H7 (cell line): ENCODE results near the gene PLEKHA6. TPM values are rescaled to one million over a fixed set of nuclear protein-coding genes. Genes with fewer than 3 reads are reported as not detected.

Experiments used
- DNase-seq: peaks from one replicate; pipeline ENCODE4 v3.0.0; 2012
- H3K27me3 ChIP-seq: 2 replicates; pipeline ENCODE4 v1.6.0; 2011; ENCODE audit warnings: mild to moderate bottlenecking, low read length; ENCODE audit not compliant: control insufficient read depth, insufficient read depth
- H3K36me3 ChIP-seq: replicated peaks from 2 replicates; pipeline ENCODE4 v1.5.1; 2011; ENCODE audit warnings: low read length; ENCODE audit not compliant: control insufficient read depth, insufficient read depth
- H3K4me3 ChIP-seq: 2 replicates; pipeline ENCODE4 v1.5.1; 2011; ENCODE audit warnings: low read depth, mild to moderate bottlenecking, control low read depth, low read length, moderate library complexity; ENCODE audit not compliant: insufficient read depth
- total RNA-seq: library from RNA; depleted of rRNA; stranded (reverse); fragments of >200 nt; shearing (Covaris generic); gene quantifications from 2 replicates; pipeline ENCODE4 v1.2.3, GENCODE V29; 2014

PLEKHA6 gene
- total RNA-seq, 1 experiment from 2014 or later, result 3.0 TPM

GRCh38 chr1:204272505-204272904 lies 87.2 kb downstream of the PLEKHA6 start:
- no peak overlapping the region for H3K4me3 ChIP-seq
- H3K27me3 ChIP-seq, result no peaks in the 10 kb centered on the region; the same call in 1 of the 2 replicates
- H3K36me3 ChIP-seq, result no peaks in the 10 kb centered on the region
- DNase-seq, result no peak

GRCh38 chr1:204271970-204272369 lies 87.8 kb downstream of the PLEKHA6 start:
- Histone ChIP-seq H3K27me3 (no peaks in the 10 kb centered on the region; the same call in 1 of the 2 replicates), H3K36me3 (no peaks in the 10 kb centered on the region), H3K4me3 (no peak overlapping the region)
- DNase-seq, result no peak

GRCh38 chr1:204268101-204268500 lies 91.6 kb downstream of the PLEKHA6 start:
- no peak overlapping the region for H3K4me3 ChIP-seq
- H3K27me3 ChIP-seq, result no peaks in the 10 kb centered on the region; the same call in 1 of the 2 replicates
- DNase-seq, result no peak
- no peaks in the 10 kb centered on the region for H3K36me3 ChIP-seq

- no peak overlapping the region for H3K4me3 ChIP-seq
- no peaks in the 10 kb centered on the region for H3K36me3 ChIP-seq
- no peaks in the 10 kb centered on the region for H3K27me3 ChIP-seq
- DNase-seq, result no peak
These were observed 92.5 kb downstream of the PLEKHA6 start for GRCh38 chr1:204267191-204267601.

- DNase-seq, result no peak
- Histone ChIP-seq H3K27me3 (no peaks in the 10 kb centered on the region), H3K36me3 (no peaks in the 10 kb centered on the region), H3K4me3 (no peak overlapping the region)
These were observed 93.2 kb downstream of the PLEKHA6 start for GRCh38 chr1:204266504-204267034.

- Histone ChIP-seq H3K36me3 (no peaks in the 10 kb centered on the region), H3K27me3 (no peaks in the 10 kb centered on the region)
- no peak for DNase-seq
These were observed 94.1 kb downstream of the PLEKHA6 start for GRCh38 chr1:204265665-204266064.

GRCh38 chr1:204264805-204265204 lies 94.9 kb downstream of the PLEKHA6 start:
- Histone ChIP-seq H3K36me3 (no peaks in the 10 kb centered on the region), H3K4me3 (no peak overlapping the region)
- DNase-seq, result no peak

More at GRCh38 chr1:204265665-204266064, 94.1 kb downstream of the PLEKHA6 start:
- no peak overlapping the region for H3K4me3 ChIP-seq

GRCh38 chr1:204263254-204263910 lies 96.3 kb downstream of the PLEKHA6 start:
- Histone ChIP-seq H3K4me3 (no peak overlapping the region), H3K36me3 (no peaks in the 10 kb centered on the region), H3K27me3 (no peaks in the 10 kb centered on the region)
- DNase-seq, result no peak

More at GRCh38 chr1:204264805-204265204, 94.9 kb downstream of the PLEKHA6 start:
- H3K27me3 ChIP-seq, result no peaks in the 10 kb centered on the region

- Histone ChIP-seq H3K27me3 (no peaks in the 10 kb centered on the region), H3K36me3 (no peaks in the 10 kb centered on the region)
- DNase-seq, result no peak
These were observed 97.0 kb downstream of the PLEKHA6 start for GRCh38 chr1:204262506-204263253.

GRCh38 chr1:204261746-204262505 lies 97.8 kb downstream of the PLEKHA6 start:
- Histone ChIP-seq H3K27me3 (no peaks in the 10 kb centered on the region), H3K4me3 (no peak overlapping the region), H3K36me3 (no peaks in the 10 kb centered on the region)
- no peak for DNase-seq

More at GRCh38 chr1:204262506-204263253, 97.0 kb downstream of the PLEKHA6 start:
- H3K4me3 ChIP-seq, result no peak overlapping the region

- Histone ChIP-seq H3K4me3 (no peak overlapping the region), H3K36me3 (no peaks in the 10 kb centered on the region), H3K27me3 (no peaks in the 10 kb centered on the region)
- no peak for DNase-seq
These were observed 98.5 kb downstream of the PLEKHA6 start for GRCh38 chr1:204261266-204261665.

- H3K36me3 ChIP-seq, result no peaks in the 10 kb centered on the region
- no peak overlapping the region for H3K4me3 ChIP-seq
- no peaks in the 10 kb centered on the region for H3K27me3 ChIP-seq
- no peak for DNase-seq
These were observed 99.0 kb downstream of the PLEKHA6 start for GRCh38 chr1:204260601-204261197.

GRCh38 chr1:204259782-204260181 lies 99.9 kb downstream of the PLEKHA6 start:
- DNase-seq, result no peak
- Histone ChIP-seq H3K36me3 (no peaks in the 10 kb centered on the region), H3K4me3 (no peak overlapping the region), H3K27me3 (no peaks in the 10 kb centered on the region)

GRCh38 chr1:204259196-204259595 lies 100.5 kb downstream of the PLEKHA6 start:
- H3K36me3 ChIP-seq, result no peaks in the 10 kb centered on the region
- no peaks in the 10 kb centered on the region for H3K27me3 ChIP-seq
- H3K4me3 ChIP-seq, result no peak overlapping the region
- DNase-seq, result no peak
